SJSA1 (cell line): Measurements from ENCODE around the gene THRB. TPM values are rescaled to one million over a fixed set of nuclear protein-coding genes. Genes with fewer than 3 reads are reported as not detected.

Source experiments
- DNase-seq, 2 experiments: peaks; one replicate each; pipeline ENCODE4 v3.0.0-alpha.2; 2015 to 2020; ENCODE audit warnings: low spot score in 2 of 2, low read depth in 1 of 2
- H3K27ac ChIP-seq: fragments of 250-450 bp; sonication (Bioruptor Pico); 2 replicates; pipeline ENCODE4 v1.5.1; 2020; ENCODE audit warnings: mild to moderate bottlenecking, moderate library complexity
- H3K27me3 ChIP-seq: fragments of 250-450 bp; sonication (Bioruptor Pico); replicated peaks from 2 replicates; pipeline ENCODE4 v1.5.1; 2020; ENCODE audit warnings: mild to moderate bottlenecking, moderate library complexity
- H3K36me3 ChIP-seq: fragments of 250-450 bp; sonication (Bioruptor Pico); 2 replicates; pipeline ENCODE4 v1.5.1; 2020; ENCODE audit warnings: mild to moderate bottlenecking
- H3K4me1 ChIP-seq: fragments of 250-450 bp; sonication (Bioruptor Pico); replicated peaks from 2 replicates; pipeline ENCODE4 v1.6.1; 2021; ENCODE audit warnings: mild to moderate bottlenecking
- H3K4me3 ChIP-seq: fragments of 250-450 bp; sonication (Bioruptor Pico); 2 replicates; pipeline ENCODE4 v1.5.1; 2020; ENCODE audit warnings: mild to moderate bottlenecking
- H3K9me3 ChIP-seq: fragments of 250-450 bp; sonication (Bioruptor Pico); replicated peaks from 2 replicates; pipeline ENCODE4 v1.5.1; 2020; ENCODE audit warnings: mild to moderate bottlenecking
- total RNA-seq: library from RNA; depleted of rRNA; stranded (reverse); fragments of >200 nt; shearing (Covaris generic); gene quantifications from 2 replicates; pipeline ENCODE4 v1.2.3, GENCODE V29; 2014

THRB gene
- total RNA-seq, 1 experiment from 2014 or later: 3.2 TPM

DNA sequence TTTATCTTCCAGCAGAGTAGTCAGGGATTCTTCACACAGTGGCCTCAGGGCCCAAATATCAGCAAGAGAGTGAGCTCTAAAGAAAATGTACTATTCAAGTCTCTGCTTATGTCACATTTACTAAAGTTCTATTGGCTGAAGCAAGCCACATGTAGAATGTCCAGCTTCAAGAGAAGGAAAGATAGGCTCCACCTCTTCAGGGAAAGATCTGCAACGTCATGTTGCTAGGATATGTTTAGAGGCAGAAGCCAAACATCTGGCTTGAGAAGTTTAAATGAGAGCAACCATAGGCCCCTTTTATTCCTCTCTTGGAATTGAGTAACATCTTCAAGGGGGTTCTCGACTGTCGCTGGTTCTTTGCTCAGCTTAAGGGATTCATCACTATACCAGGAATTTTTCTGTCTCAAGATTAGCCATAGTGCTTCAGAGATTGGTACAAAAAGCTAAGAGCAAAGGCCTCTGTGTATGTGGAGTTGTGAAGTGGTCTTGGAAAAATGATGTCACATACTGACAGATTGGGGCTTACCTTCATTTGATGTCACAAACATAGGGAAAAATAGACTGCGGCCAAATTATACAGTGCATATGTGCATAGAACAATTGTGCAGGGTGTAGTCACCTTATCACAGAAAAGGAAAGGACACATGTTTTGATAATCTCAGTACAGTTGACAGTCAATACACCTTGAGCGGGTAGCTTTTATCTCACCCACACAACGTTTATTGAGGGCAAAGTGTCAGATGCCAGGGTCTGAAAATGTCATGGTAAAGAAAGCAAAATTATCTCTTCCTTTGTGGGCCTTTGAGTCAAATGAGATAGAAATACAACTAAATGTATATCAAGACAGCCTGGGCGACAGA, 11.3 kb upstream of the THRB start:
- Histone ChIP-seq H3K27ac (no peak overlapping the region), H3K4me3 (no peak overlapping the region), H3K9me3 (no peaks in the 10 kb centered on the region), H3K27me3 (no peaks in the 10 kb centered on the region), H3K4me1 (no peaks in the 10 kb centered on the region), H3K36me3 (no peaks in the 10 kb centered on the region)
- no peak for DNase-seq

GRCh38 chr3:24504772-24505171, 10.1 kb upstream of the THRB start:
- Histone ChIP-seq H3K4me3 (no peak overlapping the region), H3K36me3 (no peaks in the 10 kb centered on the region), H3K27ac (no peak overlapping the region), H3K9me3 (no peaks in the 10 kb centered on the region), H3K27me3 (no peaks in the 10 kb centered on the region), H3K4me1 (no peaks in the 10 kb centered on the region)
- DNase-seq: no peak

DNA sequence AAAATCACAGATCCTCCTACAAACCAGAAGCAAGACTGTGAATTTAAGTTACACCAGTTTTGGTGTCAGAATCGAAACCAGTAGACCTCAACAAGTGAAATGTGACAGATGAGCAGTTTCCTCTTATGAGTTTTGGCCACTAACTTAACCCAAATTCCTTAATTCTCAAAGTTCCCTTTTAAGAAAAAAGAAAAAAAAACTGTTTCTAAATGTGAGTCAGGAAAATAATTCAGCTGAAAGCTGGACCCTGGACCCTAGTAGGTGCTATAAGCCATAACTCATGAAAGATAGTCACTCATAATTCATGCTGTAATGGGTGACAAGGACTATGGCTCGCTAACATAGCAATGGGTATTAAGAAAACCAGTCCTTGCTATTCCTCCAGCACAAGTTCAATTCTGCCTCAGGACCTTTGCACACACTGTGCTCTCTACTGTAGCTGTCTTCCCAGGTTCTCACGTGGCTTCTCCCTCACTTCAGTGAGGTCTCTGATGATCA, 9.0 kb upstream of the THRB start:
- H3K4me1 ChIP-seq: no peaks in the 10 kb centered on the region
- no peaks in the 10 kb centered on the region for H3K9me3 ChIP-seq
- no peak overlapping the region for H3K4me3 ChIP-seq
- no peaks in the 10 kb centered on the region for H3K27me3 ChIP-seq
- no peak for DNase-seq
- no peak overlapping the region for H3K27ac ChIP-seq
- no peaks in the 10 kb centered on the region for H3K36me3 ChIP-seq

GRCh38 chr3:24502690-24503089, 8.0 kb upstream of the THRB start:
- DNase-seq: no peak
- no peak overlapping the region for H3K27ac ChIP-seq
- no peaks in the 10 kb centered on the region for H3K9me3 ChIP-seq
- no peaks in the 10 kb centered on the region for H3K4me1 ChIP-seq
- no peaks in the 10 kb centered on the region for H3K27me3 ChIP-seq
- no peaks in the 10 kb centered on the region for H3K36me3 ChIP-seq
- no peak overlapping the region for H3K4me3 ChIP-seq

- no peaks in the 10 kb centered on the region for H3K9me3 ChIP-seq
- no peaks in the 10 kb centered on the region for H3K36me3 ChIP-seq
- H3K27me3 ChIP-seq: no peaks in the 10 kb centered on the region
- H3K4me1 ChIP-seq: no peaks in the 10 kb centered on the region; the same call in 1 of the 2 replicates
- no peak overlapping the region for H3K4me3 ChIP-seq
- no peak overlapping the region for H3K27ac ChIP-seq
- DNase-seq: no peak
Measured at GRCh38 chr3:24500806-24501205, 6.2 kb upstream of the THRB start.

DNA sequence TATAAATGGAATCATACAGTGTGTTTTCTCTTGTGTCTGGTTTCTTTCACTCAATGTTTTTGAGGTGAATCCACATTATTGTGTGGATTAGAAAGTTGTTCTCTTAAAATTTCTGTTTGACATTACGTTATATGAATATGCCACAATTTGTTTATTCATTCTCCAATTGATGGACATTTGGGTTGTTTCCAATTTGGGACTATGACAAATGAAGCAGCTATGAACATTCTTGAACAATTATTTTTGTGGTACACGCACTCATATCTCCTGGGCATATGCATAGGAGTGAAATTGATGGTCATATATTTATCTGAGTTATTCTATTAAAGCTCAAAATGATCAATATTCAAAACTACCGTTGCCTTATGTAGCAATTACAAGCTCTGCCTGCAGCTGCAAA, 5.3 kb upstream of the THRB start:
- no peak overlapping the region for H3K27ac ChIP-seq
- H3K4me3 ChIP-seq: no peak overlapping the region
- no peaks in the 10 kb centered on the region for H3K27me3 ChIP-seq
- peaks cover 6% of the 10 kb centered on the region for H3K4me1 ChIP-seq
- H3K36me3 ChIP-seq: no peaks in the 10 kb centered on the region
- no peaks in the 10 kb centered on the region for H3K9me3 ChIP-seq
- DNase-seq: no peak

- Histone ChIP-seq H3K9me3 (no peaks in the 10 kb centered on the region), H3K4me3 (no peak overlapping the region), H3K36me3 (no peaks in the 10 kb centered on the region), H3K27ac (no peak overlapping the region), H3K4me1 (peaks cover 6% of the 10 kb centered on the region), H3K27me3 (no peaks in the 10 kb centered on the region)
- no peak for DNase-seq
Measured at GRCh38 chr3:24498796-24499195, 4.1 kb upstream of the THRB start.

DNA sequence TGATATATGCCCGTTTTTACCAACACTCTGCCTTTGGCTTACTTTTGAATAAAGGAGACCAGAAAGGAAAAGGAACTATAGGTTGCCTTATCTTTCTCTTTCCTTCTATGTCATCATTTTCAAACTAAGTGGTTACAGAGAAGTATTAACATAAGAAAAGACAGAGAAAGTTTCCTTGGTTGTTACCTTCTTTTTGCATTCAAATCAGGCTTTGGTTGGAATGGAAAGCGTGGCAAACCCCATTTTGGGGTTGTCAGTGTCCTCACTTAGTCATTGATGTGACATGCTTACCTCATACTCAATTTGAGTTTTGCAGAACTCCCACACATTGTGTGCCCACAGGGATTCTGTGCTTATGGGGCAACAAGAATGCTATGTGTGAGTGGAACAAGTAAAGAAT, 3.7 kb upstream of the THRB start:
- Histone ChIP-seq H3K27ac (no peak overlapping the region), H3K4me1 (peaks cover 6% of the 10 kb centered on the region), H3K9me3 (no peaks in the 10 kb centered on the region), H3K27me3 (no peaks in the 10 kb centered on the region), H3K36me3 (no peaks in the 10 kb centered on the region), H3K4me3 (no peak overlapping the region)
- no peak for DNase-seq

GRCh38 chr3:24497942-24498341, 3.3 kb upstream of the THRB start:
- no peaks in the 10 kb centered on the region for H3K27me3 ChIP-seq
- H3K9me3 ChIP-seq: no peaks in the 10 kb centered on the region

DNA sequence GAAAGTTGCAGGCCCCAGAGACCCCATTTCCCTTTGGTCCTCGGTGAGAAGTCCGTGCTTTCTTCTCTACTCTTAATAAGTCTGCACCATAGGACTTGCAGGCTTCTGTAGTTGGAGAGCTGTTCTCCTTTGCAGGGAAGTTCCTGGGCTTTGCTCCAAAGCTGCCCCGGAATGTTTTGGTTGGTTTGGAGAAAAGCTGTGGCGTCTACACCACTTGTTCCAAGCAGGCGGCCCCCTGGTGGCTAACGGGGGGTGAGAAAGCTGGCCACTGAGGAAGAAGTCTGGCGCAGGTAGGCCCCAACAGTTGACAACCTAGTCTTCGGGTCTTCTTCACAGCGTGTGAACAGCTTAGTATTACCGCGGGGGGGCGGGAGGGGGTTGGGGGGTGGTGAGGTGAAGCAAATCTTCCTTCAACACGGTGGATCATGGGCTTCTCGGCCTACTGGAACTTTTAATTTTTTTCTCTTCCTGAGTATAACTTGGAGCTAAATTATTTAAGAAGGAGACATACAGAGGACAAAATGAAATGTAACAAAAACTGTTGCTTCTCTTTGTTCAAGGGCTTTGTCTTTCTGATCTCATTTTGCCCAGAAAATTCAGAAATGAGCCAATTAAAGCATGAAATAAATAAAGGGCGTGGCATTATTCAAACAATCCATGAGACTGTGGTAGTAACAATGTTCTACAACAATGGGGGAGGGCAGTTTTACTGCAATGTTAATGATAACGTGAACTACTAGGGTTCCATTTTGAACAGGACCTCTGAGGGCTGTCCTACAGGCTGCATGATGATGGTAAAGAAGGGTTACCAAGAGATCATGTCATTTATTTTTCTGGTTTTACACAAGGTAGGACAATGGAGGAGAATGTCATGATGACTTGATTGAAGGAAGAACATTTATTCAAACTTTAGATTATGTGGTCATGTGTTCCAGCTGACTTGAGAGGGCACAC, 2.2 kb upstream of the THRB start:
- DNase-seq: peak; percentile 40 to 69
- Histone ChIP-seq H3K4me1 (peaks cover 6% of the 10 kb centered on the region), H3K9me3 (no peaks in the 10 kb centered on the region), H3K27ac (no peak overlapping the region), H3K4me3 (no peak overlapping the region), H3K36me3 (no peaks in the 10 kb centered on the region), H3K27me3 (no peaks in the 10 kb centered on the region; the same call in 1 of the 2 replicates)

More at GRCh38 chr3:24497942-24498341, 3.3 kb upstream of the THRB start:
- H3K36me3 ChIP-seq: no peaks in the 10 kb centered on the region
- H3K4me1 ChIP-seq: peaks cover 6% of the 10 kb centered on the region
- H3K27ac ChIP-seq: no peak overlapping the region
- no peak for DNase-seq
- H3K4me3 ChIP-seq: no peak overlapping the region

- H3K36me3 ChIP-seq: no peaks in the 10 kb centered on the region
Measured at GRCh38 chr3:24495326-24495994, 810 bp upstream of the THRB start.

GRCh38 chr3:24493746-24494617, 668 bp downstream of the THRB start:
- peak overlapping the region; percentile 83 for H3K4me3 ChIP-seq
- no peaks in the 10 kb centered on the region; the same call in 1 of the 2 replicates for H3K27me3 ChIP-seq
- no peaks in the 10 kb centered on the region for H3K9me3 ChIP-seq
- DNase-seq: peak; percentile 47 to 57
- peak overlapping the region; percentile 57 for H3K27ac ChIP-seq
- H3K4me1 ChIP-seq: peaks cover 6% of the 10 kb centered on the region
- H3K36me3 ChIP-seq: no peaks in the 10 kb centered on the region

More at GRCh38 chr3:24495326-24495994, 810 bp upstream of the THRB start:
- H3K27me3 ChIP-seq: no peaks in the 10 kb centered on the region; the same call in 1 of the 2 replicates
- H3K4me3 ChIP-seq: peak overlapping the region; percentile 83
- peaks cover 6% of the 10 kb centered on the region for H3K4me1 ChIP-seq
- H3K9me3 ChIP-seq: no peaks in the 10 kb centered on the region
- DNase-seq: no peak
- H3K27ac ChIP-seq: peak overlapping the region; percentile 57; the same call in 1 of the 2 replicates
